D721Med (cell line): ENCODE measurements around the gene AGO3.

ENCODE experiments used
- DNase-seq: peaks from one replicate; pipeline ENCODE4 v3.0.0; 2011; ENCODE audit warnings: low spot score; ENCODE audit not compliant: insufficient read length
- FAIRE-seq: peaks from 2 replicates; lab custom pipeline; 2011; peaks lifted over from hg19 to GRCh38; lab: Jason Lieb, UNC
- TF ChIP-seq, protein P1 (sequence below): IDR thresholded peaks from 2 replicates; pipeline ENCODE4 v1.5.1; 2012; ENCODE audit warnings: mild to moderate bottlenecking, control low read depth; ENCODE audit not compliant: insufficient read depth; ENCODE audit errors: missing control alignments

Gene AGO3

DNA sequence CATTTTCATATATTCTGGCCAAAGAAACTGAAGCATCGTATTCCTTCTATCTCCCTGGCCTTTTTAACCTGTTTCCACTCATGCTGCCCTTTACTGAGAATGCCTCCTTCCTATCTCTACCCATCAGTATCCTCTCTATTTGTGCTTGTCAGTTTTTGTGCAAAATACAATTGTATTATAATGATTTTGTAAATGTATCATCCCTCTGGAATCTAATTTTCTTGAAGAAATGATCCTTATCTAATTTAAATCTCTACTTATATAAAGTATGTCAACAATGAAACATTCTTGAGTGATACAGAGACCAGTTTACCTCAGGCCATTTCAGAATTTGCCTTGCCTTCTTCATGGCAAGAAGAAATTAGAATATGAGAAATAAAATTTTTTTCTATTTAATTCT lies 93.9 kb downstream of the AGO3 start:
- no peak for DNase-seq
- no peak for FAIRE-seq
- TF ChIP-seq, protein P1, sequence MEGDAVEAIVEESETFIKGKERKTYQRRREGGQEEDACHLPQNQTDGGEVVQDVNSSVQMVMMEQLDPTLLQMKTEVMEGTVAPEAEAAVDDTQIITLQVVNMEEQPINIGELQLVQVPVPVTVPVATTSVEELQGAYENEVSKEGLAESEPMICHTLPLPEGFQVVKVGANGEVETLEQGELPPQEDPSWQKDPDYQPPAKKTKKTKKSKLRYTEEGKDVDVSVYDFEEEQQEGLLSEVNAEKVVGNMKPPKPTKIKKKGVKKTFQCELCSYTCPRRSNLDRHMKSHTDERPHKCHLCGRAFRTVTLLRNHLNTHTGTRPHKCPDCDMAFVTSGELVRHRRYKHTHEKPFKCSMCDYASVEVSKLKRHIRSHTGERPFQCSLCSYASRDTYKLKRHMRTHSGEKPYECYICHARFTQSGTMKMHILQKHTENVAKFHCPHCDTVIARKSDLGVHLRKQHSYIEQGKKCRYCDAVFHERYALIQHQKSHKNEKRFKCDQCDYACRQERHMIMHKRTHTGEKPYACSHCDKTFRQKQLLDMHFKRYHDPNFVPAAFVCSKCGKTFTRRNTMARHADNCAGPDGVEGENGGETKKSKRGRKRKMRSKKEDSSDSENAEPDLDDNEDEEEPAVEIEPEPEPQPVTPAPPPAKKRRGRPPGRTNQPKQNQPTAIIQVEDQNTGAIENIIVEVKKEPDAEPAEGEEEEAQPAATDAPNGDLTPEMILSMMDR = no peak

DNA sequence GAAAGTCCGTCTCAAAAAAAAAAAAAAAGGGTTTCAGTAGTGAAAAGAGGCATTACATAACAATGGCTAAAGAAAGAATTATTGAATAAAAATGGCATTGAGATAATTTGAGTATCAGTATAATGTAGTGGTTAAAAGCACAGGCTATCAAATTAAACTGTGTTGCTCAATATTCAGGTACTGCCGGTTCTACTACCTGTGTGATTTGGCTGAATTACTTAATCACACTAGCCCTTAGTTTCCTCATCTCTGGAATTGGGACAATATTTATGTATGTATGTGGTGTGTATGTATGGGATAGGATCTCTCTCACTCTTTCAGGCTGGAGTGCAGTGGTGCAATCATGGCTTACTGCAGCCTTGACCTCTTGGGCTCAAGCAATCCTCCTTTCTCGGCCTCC lies 96.9 kb downstream of the AGO3 start:
- DNase-seq = no peak
- peak; percentile 44 for FAIRE-seq
- TF ChIP-seq, protein P1 = no peak

DNA sequence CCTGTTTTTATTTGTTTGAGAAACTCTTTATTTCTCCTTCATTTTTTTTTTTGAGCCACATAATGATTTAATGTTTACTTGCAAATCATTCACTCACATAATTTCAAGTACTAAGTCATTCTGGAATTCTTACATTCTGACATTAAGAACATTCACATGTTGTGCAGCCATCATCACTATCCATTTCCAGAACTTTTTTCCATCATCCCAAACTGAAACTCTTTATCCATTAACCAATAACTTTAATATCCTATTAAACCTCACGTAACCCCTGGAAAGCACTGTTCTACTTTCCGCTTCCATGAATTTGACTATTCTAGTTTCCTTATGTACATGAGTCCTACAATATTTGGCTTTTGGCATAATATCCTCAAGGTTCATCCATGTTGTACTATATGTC lies 100.5 kb downstream of the AGO3 start:
- FAIRE-seq (no peak), DNase-seq (no peak)
- TF ChIP-seq, protein P1 = no peak

DNA sequence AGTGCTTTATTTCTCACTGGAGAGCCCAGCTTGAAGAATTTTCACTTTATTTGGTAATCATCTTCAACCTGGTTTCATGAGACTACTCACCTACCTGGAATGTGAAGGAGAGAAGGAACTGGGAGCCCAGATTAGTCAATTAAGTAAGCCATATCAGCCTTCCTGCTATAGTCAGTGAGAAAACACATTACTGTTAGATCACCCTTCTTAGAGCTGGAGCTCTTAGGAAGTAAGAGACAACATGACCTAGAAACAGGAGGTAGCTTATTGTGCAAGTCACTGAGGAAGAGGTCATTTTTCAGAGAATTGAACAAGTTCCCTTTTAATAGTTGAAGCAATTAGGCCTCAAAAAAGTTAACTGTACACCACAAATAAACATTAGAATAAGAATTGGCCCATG lies 103.8 kb downstream of the AGO3 start:
- DNase-seq (no peak), FAIRE-seq (no peak)
- TF ChIP-seq, protein P1 = no peak

DNA sequence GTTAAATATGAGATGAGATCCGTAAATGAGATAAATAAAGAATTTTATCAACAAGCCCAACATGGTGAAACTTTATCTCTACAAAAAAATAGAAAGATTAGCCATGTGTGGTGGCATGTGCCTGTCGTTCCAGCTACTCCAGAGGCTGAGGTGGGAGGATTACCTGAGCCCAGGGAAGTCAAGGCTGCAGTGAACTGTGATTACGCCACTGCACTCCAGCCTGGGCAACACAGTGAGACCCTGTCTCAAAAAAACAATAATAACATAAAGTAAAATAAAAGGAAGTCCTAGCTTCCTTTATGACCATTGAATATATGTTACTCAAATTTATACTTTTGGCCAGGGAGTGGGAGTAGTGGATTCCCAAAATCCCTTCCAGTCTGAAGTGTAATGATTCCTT lies 104.2 kb downstream of the AGO3 start:
- TF ChIP-seq, protein P1 = no peak
- DNase-seq = no peak
- FAIRE-seq = no peak

DNA sequence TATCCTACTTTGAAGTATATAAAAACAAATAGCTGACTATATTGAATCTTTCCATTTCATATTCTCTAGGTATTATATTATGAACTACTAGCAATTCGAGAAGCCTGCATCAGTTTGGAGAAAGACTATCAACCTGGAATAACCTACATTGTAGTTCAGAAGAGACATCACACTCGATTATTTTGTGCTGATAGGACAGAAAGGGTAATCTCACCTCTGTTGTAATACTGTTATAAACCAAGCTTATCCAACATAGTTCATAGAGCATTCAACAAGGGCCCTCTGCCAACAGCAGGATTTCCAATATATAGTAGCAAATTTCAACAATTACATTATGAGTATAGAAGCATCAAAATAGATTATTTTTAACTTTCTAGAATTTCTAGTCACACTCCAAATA lies 109.3 kb downstream of the AGO3 start:
- no peak for FAIRE-seq

DNA sequence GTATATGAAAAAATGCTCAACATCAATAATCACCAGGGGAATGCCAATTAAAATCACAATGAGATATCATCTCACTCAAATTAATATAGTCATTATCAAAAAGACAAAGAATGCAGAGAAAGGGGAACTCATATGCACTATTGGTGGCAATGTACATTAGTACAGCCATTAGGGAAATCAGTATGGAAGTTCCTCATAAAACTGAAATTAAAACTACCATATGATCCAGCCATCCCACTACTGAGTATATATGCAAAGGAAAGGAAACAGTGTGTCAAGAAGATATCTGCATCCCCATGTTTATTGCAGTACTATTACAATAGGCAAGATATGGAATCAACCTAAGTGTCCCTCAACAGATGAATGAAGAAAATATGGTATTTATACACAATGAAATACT lies 120.9 kb downstream of the AGO3 start:
- FAIRE-seq = no peak
- TF ChIP-seq, protein P1 = no peak
- no peak for DNase-seq

More for the DNA sequence above, 109.3 kb downstream of the AGO3 start:
- no peak for DNase-seq
- TF ChIP-seq, protein P1 = no peak
